Endothelial cell (in vitro differentiated cells): ENCODE data around the gene EXOC6. TPM values are rescaled to one million over a fixed set of nuclear protein-coding genes. Genes with fewer than 3 reads are reported as not detected.

Source experiments
- DNase-seq: peaks from one replicate; pipeline ENCODE4 v3.0.0; 2021; ENCODE audit warnings: low spot score
- H3K27ac Mint-ChIP-seq: one replicate; pipeline ENCODE4 v1.8.0; 2021; ENCODE audit warnings: mixed read lengths, inconsistent platforms; ENCODE audit not compliant: unreplicated experiment
- H3K27me3 Mint-ChIP-seq: one replicate; pipeline ENCODE4 v1.8.0; 2021; ENCODE audit warnings: mild to moderate bottlenecking, moderate library complexity, mixed read lengths, inconsistent platforms; ENCODE audit not compliant: unreplicated experiment
- H3K36me3 Mint-ChIP-seq: one replicate; pipeline ENCODE4 v1.8.0; 2021; ENCODE audit warnings: mild to moderate bottlenecking, low read depth, mixed read lengths, inconsistent platforms; ENCODE audit not compliant: unreplicated experiment
- H3K4me1 Mint-ChIP-seq: one replicate; pipeline ENCODE4 v1.8.0; 2021; ENCODE audit warnings: mild to moderate bottlenecking, mixed read lengths, inconsistent platforms; ENCODE audit not compliant: unreplicated experiment
- H3K4me3 Mint-ChIP-seq: one replicate; pipeline ENCODE4 v1.8.0; 2021; ENCODE audit warnings: mild to moderate bottlenecking, mixed read lengths, inconsistent platforms; ENCODE audit not compliant: unreplicated experiment
- H3K9me3 Mint-ChIP-seq: one replicate; pipeline ENCODE4 v1.8.0; 2021; ENCODE audit warnings: mixed read lengths, inconsistent platforms; ENCODE audit not compliant: unreplicated experiment
- total RNA-seq: library from RNA; stranded (reverse); fragmentation: NEBNext Ultra II Directional; extraction: Animal tissue kit (Norgen Biotek cat#: 25700); gene quantifications from one replicate; pipeline ENCODE4 v1.2.1, GENCODE V29; 2021; ENCODE audit not compliant: unreplicated experiment
- TF ChIP-seq, protein P1 (sequence below): fragments of 200-600 bp; sonication (generic); IDR thresholded peaks from one replicate; pipeline ENCODE4 v1.5.0; 2021; ENCODE audit warnings: antibody characterized with exemption; ENCODE audit not compliant: unreplicated experiment

EXOC6 gene
- total RNA-seq, 1 donor from 2014 or later = 28.5 TPM

DNA sequence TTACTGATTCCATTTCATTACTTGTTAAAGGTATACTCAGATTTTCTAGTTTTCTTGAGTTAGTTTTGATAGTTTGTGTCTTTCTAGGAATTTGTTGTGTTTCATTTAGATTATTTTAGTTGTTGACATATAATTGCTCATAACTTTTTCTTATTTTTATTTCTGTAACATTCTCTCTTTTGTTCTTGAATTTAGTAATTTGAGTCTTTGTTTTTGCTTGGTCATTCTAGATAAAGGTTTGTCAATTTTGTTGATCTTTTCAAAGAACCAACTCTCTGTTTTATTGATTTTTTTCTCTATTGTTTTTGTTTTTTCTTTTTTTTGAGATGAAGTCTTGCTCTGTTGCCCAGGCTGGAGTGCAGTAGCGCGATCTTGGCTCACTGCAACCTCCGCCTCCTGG lies 7.2 kb downstream of the EXOC6 start:
- peaks cover 14% of the 10 kb centered on the region for H3K9me3 Mint-ChIP-seq
- H3K27ac Mint-ChIP-seq = no peak overlapping the region
- H3K4me1 Mint-ChIP-seq = peaks cover 2% of the 10 kb centered on the region
- H3K27me3 Mint-ChIP-seq = peaks cover 2% of the 10 kb centered on the region
- H3K36me3 Mint-ChIP-seq = peaks cover 25% of the 10 kb centered on the region
- DNase-seq = no peak
- TF ChIP-seq, protein P1, sequence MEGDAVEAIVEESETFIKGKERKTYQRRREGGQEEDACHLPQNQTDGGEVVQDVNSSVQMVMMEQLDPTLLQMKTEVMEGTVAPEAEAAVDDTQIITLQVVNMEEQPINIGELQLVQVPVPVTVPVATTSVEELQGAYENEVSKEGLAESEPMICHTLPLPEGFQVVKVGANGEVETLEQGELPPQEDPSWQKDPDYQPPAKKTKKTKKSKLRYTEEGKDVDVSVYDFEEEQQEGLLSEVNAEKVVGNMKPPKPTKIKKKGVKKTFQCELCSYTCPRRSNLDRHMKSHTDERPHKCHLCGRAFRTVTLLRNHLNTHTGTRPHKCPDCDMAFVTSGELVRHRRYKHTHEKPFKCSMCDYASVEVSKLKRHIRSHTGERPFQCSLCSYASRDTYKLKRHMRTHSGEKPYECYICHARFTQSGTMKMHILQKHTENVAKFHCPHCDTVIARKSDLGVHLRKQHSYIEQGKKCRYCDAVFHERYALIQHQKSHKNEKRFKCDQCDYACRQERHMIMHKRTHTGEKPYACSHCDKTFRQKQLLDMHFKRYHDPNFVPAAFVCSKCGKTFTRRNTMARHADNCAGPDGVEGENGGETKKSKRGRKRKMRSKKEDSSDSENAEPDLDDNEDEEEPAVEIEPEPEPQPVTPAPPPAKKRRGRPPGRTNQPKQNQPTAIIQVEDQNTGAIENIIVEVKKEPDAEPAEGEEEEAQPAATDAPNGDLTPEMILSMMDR = no peak
- H3K4me3 Mint-ChIP-seq = no peak overlapping the region

DNA sequence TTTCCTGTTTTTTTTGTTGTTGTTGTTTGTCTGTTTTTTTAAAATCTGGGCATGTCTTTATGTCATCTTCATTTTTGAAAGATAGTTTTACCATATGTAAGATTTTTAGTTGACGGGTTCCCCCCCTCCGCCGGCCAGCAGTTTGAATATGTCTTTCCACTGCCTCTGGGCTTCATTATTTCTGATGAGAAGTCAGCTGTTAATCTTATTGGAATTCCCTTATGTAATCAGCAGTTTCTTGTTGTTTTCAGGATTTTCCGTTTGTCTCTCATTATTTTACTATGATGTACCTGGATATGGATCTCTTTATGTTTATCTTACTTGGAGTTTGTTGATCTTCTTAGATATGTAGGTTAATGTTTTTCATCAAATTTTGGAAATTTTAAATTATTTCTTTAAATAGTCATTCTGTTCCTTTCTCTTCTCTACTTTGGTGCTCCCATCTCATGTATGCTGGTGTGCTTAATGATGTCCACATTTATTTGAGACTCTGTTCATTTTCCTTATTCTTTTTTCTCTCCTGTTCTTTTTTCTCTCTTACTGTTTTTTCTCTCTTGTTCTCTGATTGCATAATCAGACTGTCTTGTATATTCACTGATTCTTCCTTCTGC lies 9.7 kb downstream of the EXOC6 start:
- no peak for DNase-seq
- Mint-ChIP-seq H3K4me1 (peaks cover 4% of the 10 kb centered on the region), H3K27me3 (peaks cover 2% of the 10 kb centered on the region), H3K9me3 (peaks cover 14% of the 10 kb centered on the region), H3K36me3 (peaks cover 31% of the 10 kb centered on the region), H3K4me3 (peak overlapping the region; percentile 15), H3K27ac (no peak overlapping the region)
- TF ChIP-seq, protein P1 = no peak

GRCh38 chr10:92867235-92867634 lies 18.9 kb downstream of the EXOC6 start:
- H3K27ac Mint-ChIP-seq = no peak overlapping the region

GRCh38 chr10:92868036-92868435 lies 19.7 kb downstream of the EXOC6 start:
- Mint-ChIP-seq H3K4me3 (no peak overlapping the region), H3K27me3 (peaks cover 2% of the 10 kb centered on the region), H3K36me3 (peaks cover 3% of the 10 kb centered on the region), H3K27ac (no peak overlapping the region), H3K9me3 (no peaks in the 10 kb centered on the region), H3K4me1 (peaks cover 18% of the 10 kb centered on the region)
- TF ChIP-seq, protein P1 = no peak
- DNase-seq = no peak

More at GRCh38 chr10:92867235-92867634, 18.9 kb downstream of the EXOC6 start:
- DNase-seq = no peak
- TF ChIP-seq, protein P1 = no peak
- H3K9me3 Mint-ChIP-seq = no peaks in the 10 kb centered on the region
- peaks cover 2% of the 10 kb centered on the region for H3K27me3 Mint-ChIP-seq
- no peak overlapping the region for H3K4me3 Mint-ChIP-seq
- H3K4me1 Mint-ChIP-seq = peaks cover 12% of the 10 kb centered on the region
- H3K36me3 Mint-ChIP-seq = peaks cover 5% of the 10 kb centered on the region

GRCh38 chr10:92868557-92868956 lies 20.2 kb downstream of the EXOC6 start:
- Mint-ChIP-seq H3K9me3 (no peaks in the 10 kb centered on the region), H3K27ac (no peak overlapping the region), H3K4me1 (peaks cover 20% of the 10 kb centered on the region), H3K4me3 (no peak overlapping the region), H3K36me3 (peaks cover 3% of the 10 kb centered on the region), H3K27me3 (no peaks in the 10 kb centered on the region)
- TF ChIP-seq, protein P1 = no peak
- DNase-seq = no peak
